Astrocyte (in vitro differentiated cells and primary cell): ENCODE data around the gene BCHE. TPM values are rescaled to one million over a fixed set of nuclear protein-coding genes. Genes with fewer than 3 reads are reported as not detected.

Experiments used
- DNase-seq: peaks from one replicate; pipeline ENCODE4 v3.0.0-alpha.2; 2010; ENCODE audit warnings: low read depth
- FAIRE-seq: peaks from 2 replicates; lab custom pipeline; 2011; peaks lifted over from hg19 to GRCh38; lab: Jason Lieb, UNC
- H2AFZ ChIP-seq: 2 replicates; pipeline ENCODE4 v1.6.0; 2012; ENCODE audit warnings: low read depth, low read length, inconsistent platforms
- H3K27ac ChIP-seq: 2 replicates; pipeline ENCODE4 v1.5.1; 2011; ENCODE audit warnings: low read depth, low read length, inconsistent platforms
- H3K27me3 ChIP-seq: 2 replicates; pipeline ENCODE4 v1.6.0; 2011; ENCODE audit warnings: low read length, inconsistent platforms; ENCODE audit not compliant: insufficient read depth
- H3K36me3 ChIP-seq: 2 replicates; pipeline ENCODE4 v1.5.1; 2011; ENCODE audit warnings: low read length, inconsistent platforms; ENCODE audit not compliant: insufficient read depth
- H3K4me1 ChIP-seq: 2 replicates; pipeline ENCODE4 v1.5.1; 2011; ENCODE audit warnings: low read length, inconsistent platforms; ENCODE audit not compliant: insufficient read depth
- H3K4me2 ChIP-seq: 2 replicates; pipeline ENCODE4 v1.6.0; 2012; ENCODE audit warnings: low read length, inconsistent platforms
- H3K4me3 ChIP-seq: 2 replicates; pipeline ENCODE4 v1.5.1; 2011; ENCODE audit warnings: low read depth, mild to moderate bottlenecking, low read length, inconsistent platforms; ENCODE audit not compliant: insufficient read depth
- H3K79me2 ChIP-seq: 2 replicates; pipeline ENCODE4 v1.6.0; 2012; ENCODE audit warnings: mild to moderate bottlenecking, low read length, inconsistent platforms; ENCODE audit not compliant: insufficient read depth
- H3K9ac ChIP-seq: 2 replicates; pipeline ENCODE4 v1.6.0; 2012; ENCODE audit warnings: mild to moderate bottlenecking, low read length, inconsistent platforms
- H3K9me3 ChIP-seq: 2 replicates; pipeline ENCODE4 v1.5.1; 2012; ENCODE audit warnings: low read depth, mild to moderate bottlenecking, low read length, inconsistent platforms; ENCODE audit not compliant: insufficient read depth
- H4K20me1 ChIP-seq: 2 replicates; pipeline ENCODE4 v1.6.0; 2012; ENCODE audit warnings: low read length, inconsistent platforms; ENCODE audit not compliant: insufficient read depth
- H3K27ac Mint-ChIP-seq: one replicate; pipeline ENCODE4 v1.8.0; 2021; ENCODE audit warnings: mild to moderate bottlenecking, mixed read lengths; ENCODE audit not compliant: unreplicated experiment
- H3K27me3 Mint-ChIP-seq: one replicate; pipeline ENCODE4 v1.8.0; 2021; ENCODE audit warnings: low read depth, mixed read lengths; ENCODE audit not compliant: unreplicated experiment
- H3K36me3 Mint-ChIP-seq: one replicate; pipeline ENCODE4 v1.8.0; 2021; ENCODE audit warnings: low read depth, mixed read lengths; ENCODE audit not compliant: unreplicated experiment
- H3K4me1 Mint-ChIP-seq: one replicate; pipeline ENCODE4 v1.8.0; 2021; ENCODE audit warnings: low read depth, mixed read lengths; ENCODE audit not compliant: unreplicated experiment
- H3K4me3 Mint-ChIP-seq: one replicate; pipeline ENCODE4 v1.8.0; 2021; ENCODE audit warnings: mild to moderate bottlenecking, moderate library complexity, mixed read lengths; ENCODE audit not compliant: unreplicated experiment
- H3K9me3 Mint-ChIP-seq: one replicate; pipeline ENCODE4 v1.8.0; 2021; ENCODE audit warnings: mild to moderate bottlenecking, mixed read lengths; ENCODE audit not compliant: unreplicated experiment
- EZH2 ChIP-seq: IDR thresholded peaks from 2 replicates; pipeline ENCODE4 v1.6.1; 2012; ENCODE audit warnings: mild to moderate bottlenecking, low read length, inconsistent platforms; ENCODE audit not compliant: insufficient read depth
- total RNA-seq: library from RNA; stranded (reverse); gene quantifications from 2 replicates; pipeline ENCODE4 v1.2.1, GENCODE V29; 2021
- TF ChIP-seq, protein P1 (sequence below): IDR thresholded peaks from 2 replicates; pipeline ENCODE4 v1.5.1; 2011; ENCODE audit warnings: low read depth, mild to moderate bottlenecking, inconsistent platforms, low read length, moderate library complexity; ENCODE audit not compliant: insufficient read depth

Gene BCHE
- total RNA-seq, 1 donor from 2014 or later = 10.6 TPM

DNA sequence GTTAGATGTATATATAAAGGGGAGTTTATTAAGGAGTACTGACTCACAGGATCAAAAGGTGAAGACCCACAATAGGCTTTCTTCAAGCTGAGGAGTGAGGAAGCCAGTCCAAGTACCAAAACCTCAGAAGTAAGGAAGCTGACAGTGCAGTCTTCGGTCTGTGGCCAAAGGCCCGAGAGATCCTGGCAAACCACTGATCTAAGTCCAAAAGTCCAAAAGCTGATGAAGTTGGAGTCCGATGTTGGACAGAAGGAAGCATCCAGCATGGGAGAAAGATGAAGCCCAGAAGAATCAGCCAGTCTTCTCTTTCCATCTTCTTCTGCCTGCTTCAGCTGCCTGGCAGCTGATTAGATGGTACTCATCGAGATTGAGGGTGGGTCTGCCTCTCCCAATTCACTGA is 107.5 kb downstream of the BCHE start:
- Histone ChIP-seq H3K36me3 (no peaks in the 10 kb centered on the region), H3K9ac (no peak overlapping the region), H3K27me3 (no peaks in the 10 kb centered on the region), H4K20me1 (no peaks in the 10 kb centered on the region), H3K27ac (no peak overlapping the region), H2AFZ (no peak overlapping the region), H3K4me1 (no peaks in the 10 kb centered on the region), H3K4me3 (no peak overlapping the region), H3K9me3 (no peaks in the 10 kb centered on the region), H3K79me2 (no peaks in the 10 kb centered on the region), H3K4me2 (no peak overlapping the region)
- Mint-ChIP-seq H3K4me3 (no peak overlapping the region), H3K4me1 (no peaks in the 10 kb centered on the region), H3K36me3 (no peaks in the 10 kb centered on the region), H3K9me3 (peaks cover 4% of the 10 kb centered on the region), H3K27ac (no peak overlapping the region), H3K27me3 (no peaks in the 10 kb centered on the region)
- no peak for DNase-seq
- FAIRE-seq = no peak
- no peak for TF ChIP-seq EZH2
- TF ChIP-seq, protein P1, sequence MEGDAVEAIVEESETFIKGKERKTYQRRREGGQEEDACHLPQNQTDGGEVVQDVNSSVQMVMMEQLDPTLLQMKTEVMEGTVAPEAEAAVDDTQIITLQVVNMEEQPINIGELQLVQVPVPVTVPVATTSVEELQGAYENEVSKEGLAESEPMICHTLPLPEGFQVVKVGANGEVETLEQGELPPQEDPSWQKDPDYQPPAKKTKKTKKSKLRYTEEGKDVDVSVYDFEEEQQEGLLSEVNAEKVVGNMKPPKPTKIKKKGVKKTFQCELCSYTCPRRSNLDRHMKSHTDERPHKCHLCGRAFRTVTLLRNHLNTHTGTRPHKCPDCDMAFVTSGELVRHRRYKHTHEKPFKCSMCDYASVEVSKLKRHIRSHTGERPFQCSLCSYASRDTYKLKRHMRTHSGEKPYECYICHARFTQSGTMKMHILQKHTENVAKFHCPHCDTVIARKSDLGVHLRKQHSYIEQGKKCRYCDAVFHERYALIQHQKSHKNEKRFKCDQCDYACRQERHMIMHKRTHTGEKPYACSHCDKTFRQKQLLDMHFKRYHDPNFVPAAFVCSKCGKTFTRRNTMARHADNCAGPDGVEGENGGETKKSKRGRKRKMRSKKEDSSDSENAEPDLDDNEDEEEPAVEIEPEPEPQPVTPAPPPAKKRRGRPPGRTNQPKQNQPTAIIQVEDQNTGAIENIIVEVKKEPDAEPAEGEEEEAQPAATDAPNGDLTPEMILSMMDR = no peak

DNA sequence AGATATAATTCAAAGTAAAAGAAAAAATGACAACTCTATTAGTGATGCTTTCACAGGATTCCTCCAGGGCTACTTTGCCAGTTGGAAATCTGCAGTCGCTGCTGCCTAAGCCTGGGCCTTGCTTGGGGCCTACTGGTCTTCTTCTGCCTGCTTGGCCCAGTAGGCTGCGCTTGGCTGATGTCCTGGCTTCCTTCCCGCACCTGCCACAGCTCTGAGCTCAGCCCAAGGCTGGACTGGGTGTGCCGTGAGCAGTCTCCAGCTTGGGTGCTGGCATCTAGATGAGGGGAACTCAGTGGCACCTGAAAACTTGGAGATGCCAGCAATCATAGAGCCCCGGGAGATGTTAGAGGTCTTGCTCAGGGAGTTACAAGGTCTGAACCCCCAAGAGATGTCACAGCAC is 108.3 kb downstream of the BCHE start:
- no peak overlapping the region for H2AFZ ChIP-seq
- DNase-seq (no peak), FAIRE-seq (no peak)
- Mint-ChIP-seq H3K4me1 (no peaks in the 10 kb centered on the region), H3K27me3 (no peaks in the 10 kb centered on the region), H3K36me3 (no peaks in the 10 kb centered on the region), H3K4me3 (no peak overlapping the region), H3K9me3 (peaks cover 4% of the 10 kb centered on the region), H3K27ac (no peak overlapping the region)
- TF ChIP-seq EZH2 = no peak
- TF ChIP-seq, protein P1 = no peak
- no peaks in the 10 kb centered on the region for H3K9me3 ChIP-seq
- no peak overlapping the region for H3K4me3 ChIP-seq
- H3K4me1 ChIP-seq = no peaks in the 10 kb centered on the region
- no peak overlapping the region for H3K9ac ChIP-seq
- no peak overlapping the region for H3K4me2 ChIP-seq
- H4K20me1 ChIP-seq = no peaks in the 10 kb centered on the region
- H3K27me3 ChIP-seq = no peaks in the 10 kb centered on the region
- no peaks in the 10 kb centered on the region for H3K36me3 ChIP-seq
- H3K79me2 ChIP-seq = no peaks in the 10 kb centered on the region
- no peak overlapping the region for H3K27ac ChIP-seq

- no peaks in the 10 kb centered on the region for H3K9me3 ChIP-seq
- no peaks in the 10 kb centered on the region for H3K79me2 ChIP-seq
- no peak overlapping the region for H3K4me3 Mint-ChIP-seq
- H3K36me3 Mint-ChIP-seq = no peaks in the 10 kb centered on the region
- H3K4me1 Mint-ChIP-seq = no peaks in the 10 kb centered on the region
- no peaks in the 10 kb centered on the region for H3K27me3 Mint-ChIP-seq
- H3K9me3 Mint-ChIP-seq = peaks cover 5% of the 10 kb centered on the region
- no peaks in the 10 kb centered on the region for H3K27me3 ChIP-seq
- DNase-seq = no peak
- no peak overlapping the region for H3K27ac Mint-ChIP-seq
- H4K20me1 ChIP-seq = no peaks in the 10 kb centered on the region
- FAIRE-seq = no peak
- H2AFZ ChIP-seq = no peak overlapping the region
- TF ChIP-seq EZH2 = no peak
- TF ChIP-seq, protein P1 = no peak
- H3K4me1 ChIP-seq = no peaks in the 10 kb centered on the region
- no peak overlapping the region for H3K4me3 ChIP-seq
- H3K9ac ChIP-seq = no peak overlapping the region
- H3K36me3 ChIP-seq = no peaks in the 10 kb centered on the region
- no peak overlapping the region for H3K27ac ChIP-seq
- no peak overlapping the region for H3K4me2 ChIP-seq
These were observed 111.9 kb downstream of the BCHE start for GRCh38 chr3:165725296-165725695.
